MV-4-11 (cell line): ENCODE results near the gene PGBD4.
"Not testable (repeated sequence)": the region's sequence is repeated elsewhere in the genome, so short reads cannot be mapped to it uniquely, and the experiment has no call there.

Experiments used
- DNase-seq: peaks from one replicate; lab custom pipeline; 2025; lab: John Stamatoyannopoulos, UW

Gene PGBD4

DNA sequence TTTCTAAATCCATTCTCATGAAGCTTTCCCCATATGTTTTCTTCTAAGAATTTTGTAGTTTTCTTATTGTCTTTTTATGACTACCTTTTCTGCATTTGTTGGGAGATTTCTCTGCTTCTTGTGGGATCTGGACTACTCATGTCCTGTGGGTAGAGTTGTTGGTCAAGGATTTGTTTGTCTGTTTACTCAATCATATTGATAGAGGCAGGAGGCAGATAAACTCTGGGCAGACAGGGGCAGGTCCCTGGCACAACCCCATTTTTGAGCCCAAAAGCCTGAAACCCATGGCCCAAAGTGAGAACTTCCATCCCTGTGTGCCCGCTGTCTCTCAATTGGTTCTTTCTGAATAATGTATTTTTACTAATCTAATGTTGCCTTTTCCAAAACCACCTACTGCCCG is 12.3 kb downstream of the PGBD4 start:
- no peak for DNase-seq

DNA sequence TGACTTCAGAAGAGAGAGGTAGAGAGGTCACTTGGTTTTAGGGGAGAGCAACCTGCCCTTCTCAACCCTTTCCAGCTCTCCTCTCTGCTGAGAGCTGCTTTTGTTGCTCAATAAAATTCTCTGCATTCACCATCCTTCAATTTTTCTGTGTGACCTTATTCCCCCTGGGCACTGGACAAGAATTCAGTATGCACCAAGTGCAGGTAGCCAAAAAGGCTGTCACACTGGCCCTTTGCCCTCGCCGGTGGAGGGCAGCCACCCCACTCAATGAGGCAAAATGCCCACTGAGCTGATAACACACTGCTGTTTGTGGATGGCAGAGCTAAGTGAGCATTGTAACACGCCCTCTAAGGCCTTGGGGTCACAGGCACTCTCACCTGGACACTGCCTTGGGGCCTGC is 12.9 kb downstream of the PGBD4 start:
- no peak for DNase-seq

DNA sequence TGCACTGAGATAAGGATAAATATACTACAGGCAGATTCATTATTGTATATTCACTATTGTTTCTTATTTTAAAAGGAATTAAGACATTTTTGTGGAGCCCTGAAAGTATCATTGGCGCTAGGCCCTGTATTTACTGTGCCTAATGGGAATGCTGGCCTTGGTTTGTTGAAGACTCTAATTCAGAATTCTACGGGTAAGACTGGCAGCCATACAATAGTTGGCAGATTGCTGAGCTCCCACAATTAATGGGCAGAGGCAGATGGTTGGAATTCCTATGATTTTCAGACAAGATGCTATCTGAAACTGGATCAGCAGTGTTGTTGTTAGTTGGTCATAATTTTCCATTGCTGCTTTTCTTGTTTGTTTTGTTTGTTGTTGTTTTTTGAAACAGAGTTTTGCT is 14.7 kb downstream of the PGBD4 start:
- DNase-seq, result no peak

DNA sequence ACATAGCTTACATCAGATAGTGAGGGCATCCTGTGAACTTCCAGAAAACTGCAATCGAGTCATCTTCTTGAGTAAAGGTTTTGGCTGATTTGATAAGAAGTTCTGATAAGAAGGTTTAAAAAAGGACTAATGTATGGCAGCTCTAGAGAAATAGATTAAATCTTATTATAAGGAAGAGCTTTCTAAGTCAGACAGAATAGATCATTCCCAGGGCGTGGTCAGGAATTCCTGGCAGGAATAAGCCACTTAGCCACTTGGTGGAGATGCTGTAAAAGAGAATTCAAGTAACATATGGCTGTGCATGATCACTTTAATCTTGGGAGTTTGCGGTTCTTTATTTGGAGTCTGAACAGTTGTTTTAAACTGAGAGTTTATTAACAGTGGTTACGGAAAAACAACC is 17.4 kb downstream of the PGBD4 start:
- DNase-seq, result no peak

DNA sequence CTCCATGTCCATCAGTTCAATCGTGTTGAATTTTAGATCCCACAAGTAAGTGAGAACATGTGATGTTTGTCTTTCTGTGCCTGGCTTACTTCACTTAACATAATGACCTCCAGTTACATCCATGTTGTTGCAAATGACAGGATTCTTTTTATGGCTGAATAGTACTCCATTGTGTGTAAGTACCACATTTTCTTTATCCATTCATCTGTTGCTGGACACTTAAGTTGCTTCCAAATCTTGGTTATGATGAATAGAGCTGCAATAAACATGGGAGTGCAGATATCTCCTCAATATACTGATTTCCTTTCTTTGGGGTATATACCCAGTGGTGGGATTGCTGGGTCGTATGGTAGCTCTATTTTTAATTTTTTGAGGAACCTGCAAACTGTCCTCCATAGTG is 18.5 kb downstream of the PGBD4 start:
- not testable (repeated sequence) for DNase-seq

DNA sequence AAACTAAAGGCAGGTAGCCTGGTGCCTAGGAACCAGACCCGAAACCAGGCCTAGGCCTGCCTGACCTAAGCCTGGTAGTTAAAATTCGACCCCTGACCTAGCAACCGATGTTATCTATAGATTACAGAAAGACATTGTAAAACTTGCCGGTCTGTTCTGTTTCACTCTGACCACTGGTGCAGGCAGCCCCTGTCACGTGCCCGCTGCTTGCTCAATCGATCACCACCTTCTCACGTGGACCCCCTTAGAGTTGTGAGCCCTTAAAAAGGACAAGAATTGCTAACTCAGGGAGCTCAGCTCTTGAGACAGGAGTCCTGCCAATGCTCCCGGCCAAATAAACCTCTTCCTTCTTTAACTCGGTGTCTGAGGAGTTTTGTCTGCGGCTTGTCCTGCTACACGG is 19.9 kb downstream of the PGBD4 start:
- DNase-seq, result not testable (repeated sequence)

DNA sequence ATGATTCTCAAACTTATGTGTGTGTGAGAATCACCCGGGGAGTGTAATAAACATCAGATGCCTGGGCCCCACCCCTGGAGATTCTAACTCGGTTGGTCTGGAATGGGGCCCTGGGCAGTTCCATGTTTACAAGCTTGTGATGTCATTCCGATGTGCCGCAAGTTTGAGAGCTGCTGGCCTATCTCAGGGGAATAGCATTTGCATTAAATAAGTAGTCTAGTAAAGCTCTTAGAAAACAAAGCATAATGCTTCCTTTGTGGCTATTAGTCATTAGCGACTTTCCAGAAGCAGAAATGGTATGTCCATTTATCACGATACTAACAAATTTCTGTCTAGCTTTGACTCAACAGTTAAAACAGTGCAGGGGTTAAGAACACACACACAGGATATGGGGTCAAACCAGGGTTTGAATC is 20.9 kb downstream of the PGBD4 start:
- DNase-seq, result no peak

DNA sequence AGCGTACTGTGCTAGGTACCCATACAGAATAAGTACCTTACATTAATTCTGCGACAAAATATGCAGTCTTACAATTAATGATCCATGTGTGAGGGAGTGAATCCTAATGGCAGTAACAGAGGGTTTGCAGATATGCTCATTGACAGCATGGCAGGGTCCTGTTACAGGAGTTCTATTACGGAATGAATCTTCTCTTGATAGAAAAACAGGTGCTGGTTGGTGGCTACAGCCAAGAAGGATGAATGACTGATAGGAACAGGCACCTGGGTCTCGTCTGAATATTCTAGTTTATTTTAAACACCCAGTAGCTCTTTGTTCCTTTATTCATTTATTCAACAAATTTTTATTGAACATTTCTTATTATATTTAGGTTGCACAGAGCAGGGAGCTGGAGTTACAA is 22.8 kb downstream of the PGBD4 start:
- no peak for DNase-seq

DNA sequence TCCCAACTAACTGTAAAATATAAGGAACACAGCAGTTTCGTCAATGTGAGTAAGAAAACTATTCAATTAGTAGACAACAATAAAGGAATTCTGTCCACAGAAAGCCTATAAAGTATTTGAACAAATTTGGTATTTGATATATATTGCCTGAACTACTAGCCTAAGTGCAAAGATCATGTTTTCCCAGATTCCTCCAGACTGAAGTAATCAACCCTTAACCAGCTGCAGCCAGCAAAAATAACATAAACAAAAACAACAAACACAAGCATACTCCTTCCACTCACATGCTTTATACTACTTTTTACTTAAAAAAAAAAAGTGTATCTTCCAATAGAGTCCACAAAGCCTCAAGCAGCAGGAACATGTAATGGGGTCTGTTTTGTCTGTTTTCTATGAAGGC is 24.1 kb downstream of the PGBD4 start:
- no peak for DNase-seq

DNA sequence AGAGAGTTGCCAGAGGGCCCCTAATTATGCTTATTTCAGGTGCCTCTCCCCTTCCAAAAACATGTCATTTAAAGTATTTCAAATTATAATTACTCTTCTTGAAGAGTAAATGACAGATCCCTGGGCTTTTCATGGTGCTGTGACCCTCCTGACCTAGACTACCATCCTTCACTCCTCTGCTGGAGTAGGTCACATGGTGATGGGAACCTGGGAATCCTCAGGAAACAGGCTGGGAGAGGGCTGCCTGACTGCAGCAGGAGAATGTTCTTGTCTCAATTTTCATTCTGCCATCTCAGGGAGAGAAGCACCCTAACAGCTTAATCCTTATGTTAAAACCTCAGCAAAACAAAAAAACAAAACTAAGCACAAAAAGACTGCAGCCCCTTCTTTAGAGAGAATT is 24.6 kb downstream of the PGBD4 start:
- DNase-seq, result no peak

DNA sequence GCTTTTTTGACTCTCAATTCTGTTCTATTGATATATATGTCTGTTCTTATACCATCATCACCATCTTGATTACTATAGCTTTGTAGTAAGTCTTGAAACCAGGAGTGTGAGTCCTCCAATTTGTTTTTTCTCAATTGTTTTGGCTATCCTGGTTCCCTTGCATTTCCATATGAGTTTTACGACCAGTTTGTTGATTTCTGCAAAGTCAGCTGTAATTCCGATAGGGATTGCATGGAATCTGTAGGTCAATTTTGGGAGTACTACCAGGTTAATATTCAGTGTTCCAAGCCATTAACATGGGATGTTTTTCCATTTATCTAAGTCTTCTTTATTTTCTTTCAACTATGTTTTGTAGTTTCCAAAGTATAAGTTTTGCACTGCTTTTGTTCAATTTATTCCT is 27.0 kb downstream of the PGBD4 start:
- no peak for DNase-seq

DNA sequence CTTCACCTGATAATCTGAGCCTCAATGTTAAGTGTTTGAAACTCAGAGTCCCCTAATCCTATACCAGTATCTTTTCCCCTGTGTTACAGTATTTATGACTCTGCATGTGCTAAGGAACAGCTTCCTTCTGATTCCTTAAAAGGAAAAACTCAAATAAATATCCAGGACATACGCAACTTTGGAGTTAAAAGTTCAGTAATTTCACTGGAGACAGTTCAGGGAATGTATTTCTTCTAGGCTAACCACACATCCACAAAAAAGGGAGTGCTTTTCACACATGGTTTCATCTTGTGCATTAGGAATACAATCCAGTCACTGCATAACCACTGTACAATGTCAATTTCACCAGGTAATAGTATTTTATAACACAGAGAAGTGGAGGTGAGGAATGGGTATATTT is 31.0 kb downstream of the PGBD4 start:
- no peak for DNase-seq

DNA sequence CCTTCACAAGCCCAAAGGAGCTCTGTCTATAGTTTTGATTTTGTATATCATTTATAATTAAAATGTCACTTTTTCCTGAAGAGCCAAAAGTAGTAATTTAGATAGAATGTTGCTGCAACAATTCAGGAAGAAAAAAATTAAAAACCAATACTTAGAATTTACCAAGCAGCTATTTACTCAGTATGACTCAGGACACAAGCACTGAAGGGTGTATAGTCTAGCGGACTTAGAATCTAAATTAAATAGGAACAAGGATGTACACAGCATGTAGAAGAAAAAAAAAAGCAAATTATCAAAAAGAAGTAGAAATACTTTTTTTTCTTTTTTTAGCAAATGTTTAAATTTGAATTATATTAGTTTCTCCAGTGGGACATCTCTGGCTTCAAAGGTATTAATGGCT is 31.6 kb downstream of the PGBD4 start:
- no peak for DNase-seq

DNA sequence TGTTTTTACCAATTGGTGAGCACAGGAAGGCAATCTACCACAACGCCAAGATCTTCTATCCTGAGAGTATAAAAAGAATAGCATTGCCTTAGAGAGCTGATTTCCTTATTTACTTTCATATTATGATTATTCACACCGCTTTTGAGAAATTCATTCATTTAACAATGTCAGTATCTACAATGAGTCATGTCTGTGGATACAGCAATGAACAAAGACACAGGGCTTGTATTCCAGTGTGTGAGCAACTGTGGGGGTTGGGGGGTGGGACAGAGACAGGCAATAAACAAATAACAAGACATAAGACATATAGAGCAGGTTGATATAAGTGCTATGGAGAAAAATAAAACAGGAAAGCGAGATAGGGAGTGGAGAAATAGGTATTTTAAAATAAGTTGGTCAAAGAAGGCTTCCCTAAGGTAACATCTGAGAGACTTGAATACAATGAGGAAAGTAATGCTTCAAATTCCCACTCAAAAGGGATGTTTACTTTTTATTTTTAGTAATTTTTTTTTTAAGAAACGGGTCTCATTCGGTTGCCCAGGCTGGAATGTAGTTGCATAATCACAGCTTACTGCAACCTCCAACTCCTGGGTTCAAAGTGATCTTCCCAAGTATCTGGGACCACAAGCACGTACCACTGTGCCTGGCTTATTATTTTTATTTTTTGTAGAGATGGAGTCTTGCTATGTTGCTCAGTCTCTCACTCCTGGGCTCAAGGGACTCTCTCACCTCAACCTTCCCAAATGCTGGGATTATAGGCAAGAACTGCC is 45.7 kb downstream of the PGBD4 start:
- no peak for DNase-seq

DNA sequence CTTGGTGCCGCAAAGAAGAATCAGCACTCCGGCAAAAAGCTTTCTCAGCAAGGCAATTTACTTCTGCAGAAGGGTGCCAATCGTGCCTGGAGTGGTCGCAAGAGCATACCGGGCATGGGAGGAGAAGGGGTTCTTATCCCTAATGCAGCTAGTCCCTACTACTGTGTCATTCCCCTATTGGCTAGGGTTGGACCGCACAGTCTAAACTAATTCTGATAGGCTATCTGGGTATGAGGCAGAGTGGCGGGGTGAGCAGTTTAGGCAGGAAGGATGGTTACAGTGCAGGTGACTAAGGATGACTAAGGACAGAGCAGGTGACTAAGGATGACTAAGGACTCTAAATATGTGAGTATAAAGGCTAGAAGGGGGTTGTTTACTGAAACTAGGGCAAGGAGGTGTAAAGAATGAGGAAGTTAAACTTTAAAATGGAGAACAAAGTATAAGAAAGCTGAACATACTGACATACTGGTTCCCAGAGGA is 52.9 kb downstream of the PGBD4 start:
- DNase-seq, result peak; percentile 68

DNA sequence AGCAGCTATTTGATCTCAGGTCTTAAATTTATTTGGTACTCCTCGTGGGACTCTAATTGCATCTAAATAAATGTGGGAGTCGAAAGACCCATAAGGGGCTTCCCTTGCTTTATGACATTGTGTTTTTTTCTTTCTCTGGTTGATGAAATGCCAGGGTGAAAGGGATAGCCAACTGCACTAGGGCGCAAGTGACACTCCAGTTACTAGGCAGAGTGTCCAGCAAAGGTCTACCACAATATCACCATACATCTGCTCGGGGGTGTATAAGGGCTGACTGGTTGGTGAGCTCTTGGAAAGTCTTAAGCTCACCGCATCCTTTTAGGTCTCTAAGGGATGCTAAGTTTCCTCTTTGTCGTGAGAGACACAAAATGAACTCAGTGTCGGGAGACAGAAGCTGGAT is 54.0 kb downstream of the PGBD4 start:
- no peak for DNase-seq
